Upper lobe of right lung (tissue), 1 donor: ENCODE measurements around the gene LHFPL3. TPM values are rescaled to one million over a fixed set of nuclear protein-coding genes. Genes with fewer than 3 reads are reported as not detected.

Experiments
- ATAC-seq: fragments of 200-7000 bp; cut with Tn5 transposase; one replicate; pipeline ENCODE4 v1.9.1; 2020; ENCODE audit warnings: mild to moderate bottlenecking, moderate library complexity
- DNase-seq: peaks from one replicate; pipeline ENCODE4 v3.0.0-alpha.2; 2020
- H3K27ac ChIP-seq: fragments of 200-600 bp; one replicate; pipeline ENCODE4 v1.8.0; 2022
- H3K27me3 ChIP-seq: fragments of 200-600 bp; one replicate; pipeline ENCODE4 v1.8.0; 2022; ENCODE audit warnings: mild to moderate bottlenecking
- H3K36me3 ChIP-seq: fragments of 200-600 bp; one replicate; pipeline ENCODE4 v1.8.0; 2022
- H3K4me1 ChIP-seq: fragments of 200-600 bp; one replicate; pipeline ENCODE4 v1.8.0; 2022
- H3K4me3 ChIP-seq: fragments of 200-600 bp; one replicate; pipeline ENCODE4 v1.8.0; 2022; ENCODE audit warnings: mild to moderate bottlenecking
- H3K9me3 ChIP-seq: fragments of 200-600 bp; one replicate; pipeline ENCODE4 v1.8.0; 2022
- intact Hi-C: fragments of 100-400 bp; cut with DNase I; formaldehyde crosslinking; loops from one replicate; pipeline ENCODE4 v1.11.0; 2022
- total RNA-seq: library from RNA; stranded (reverse); fragmentation: NEBNext Ultra II Directional; extraction: Animal tissue kit (Norgen Biotek cat#: 25700); gene quantifications from one replicate; pipeline ENCODE4 v1.2.1, GENCODE V29; 2021
- TF ChIP-seq, protein P1 (sequence below): fragments of 200-600 bp; IDR thresholded peaks from one replicate; pipeline ENCODE4 v1.8.0; 2022; ENCODE audit warnings: antibody characterized with exemption
- donor health status: DM: no; HTN: yes; CAD: no; lungs with severe emphysema.

Gene LHFPL3
- total RNA-seq, 1 donor from 2014 or later: not detected

DNA sequence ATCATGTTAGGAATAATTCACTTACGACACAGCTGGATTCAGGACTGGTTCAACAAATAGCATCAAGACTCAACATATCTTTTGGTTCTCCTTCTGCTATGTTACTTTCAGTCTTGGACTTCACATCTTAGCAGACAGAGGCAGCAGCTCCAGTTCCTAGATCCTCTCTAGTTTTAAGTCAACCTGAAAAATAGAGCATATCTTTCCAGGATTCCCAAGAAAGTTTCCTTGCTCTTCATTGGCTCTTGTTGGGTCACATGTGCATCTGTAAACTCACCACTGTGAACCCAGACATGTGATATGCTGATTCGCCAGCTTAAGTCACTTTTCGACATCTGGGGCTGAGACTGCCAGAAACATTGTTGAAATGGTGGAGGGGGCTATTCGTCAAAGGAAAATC, 475.5 kb downstream of the LHFPL3 start:
- TF ChIP-seq, protein P1, sequence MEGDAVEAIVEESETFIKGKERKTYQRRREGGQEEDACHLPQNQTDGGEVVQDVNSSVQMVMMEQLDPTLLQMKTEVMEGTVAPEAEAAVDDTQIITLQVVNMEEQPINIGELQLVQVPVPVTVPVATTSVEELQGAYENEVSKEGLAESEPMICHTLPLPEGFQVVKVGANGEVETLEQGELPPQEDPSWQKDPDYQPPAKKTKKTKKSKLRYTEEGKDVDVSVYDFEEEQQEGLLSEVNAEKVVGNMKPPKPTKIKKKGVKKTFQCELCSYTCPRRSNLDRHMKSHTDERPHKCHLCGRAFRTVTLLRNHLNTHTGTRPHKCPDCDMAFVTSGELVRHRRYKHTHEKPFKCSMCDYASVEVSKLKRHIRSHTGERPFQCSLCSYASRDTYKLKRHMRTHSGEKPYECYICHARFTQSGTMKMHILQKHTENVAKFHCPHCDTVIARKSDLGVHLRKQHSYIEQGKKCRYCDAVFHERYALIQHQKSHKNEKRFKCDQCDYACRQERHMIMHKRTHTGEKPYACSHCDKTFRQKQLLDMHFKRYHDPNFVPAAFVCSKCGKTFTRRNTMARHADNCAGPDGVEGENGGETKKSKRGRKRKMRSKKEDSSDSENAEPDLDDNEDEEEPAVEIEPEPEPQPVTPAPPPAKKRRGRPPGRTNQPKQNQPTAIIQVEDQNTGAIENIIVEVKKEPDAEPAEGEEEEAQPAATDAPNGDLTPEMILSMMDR: no peak
- H3K4me1 ChIP-seq: no peaks in the 10 kb centered on the region
- H3K4me3 ChIP-seq: no peak overlapping the region
- no peaks in the 10 kb centered on the region for H3K27me3 ChIP-seq
- no peaks in the 10 kb centered on the region for H3K36me3 ChIP-seq
- intact Hi-C loops: no loop called here
- ATAC-seq (no peak), DNase-seq (no peak)
- H3K27ac ChIP-seq: no peak overlapping the region
- no peaks in the 10 kb centered on the region for H3K9me3 ChIP-seq

DNA sequence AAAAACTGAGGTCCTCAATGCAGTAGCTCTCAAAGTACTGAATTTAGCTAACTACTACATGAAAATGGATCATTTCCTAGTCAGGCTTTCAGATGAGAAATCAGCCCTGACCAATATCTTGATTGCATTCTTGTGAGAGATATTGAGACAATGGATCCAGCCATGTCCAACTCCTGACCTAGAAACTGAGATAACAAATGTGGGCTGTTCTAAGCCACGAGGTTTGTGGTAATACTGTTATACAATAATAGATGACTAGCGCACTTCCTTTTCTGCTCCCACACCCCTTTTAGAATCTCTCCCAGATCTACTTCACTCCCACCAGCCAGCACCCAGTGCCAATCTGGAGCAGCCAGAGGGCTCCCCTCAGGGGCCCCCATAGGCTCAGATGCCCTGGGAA, 476.3 kb downstream of the LHFPL3 start:
- TF ChIP-seq, protein P1: no peak
- Histone ChIP-seq H3K27ac (no peak overlapping the region), H3K36me3 (no peaks in the 10 kb centered on the region), H3K4me3 (no peak overlapping the region), H3K9me3 (no peaks in the 10 kb centered on the region), H3K27me3 (no peaks in the 10 kb centered on the region), H3K4me1 (no peaks in the 10 kb centered on the region)
- no peak for DNase-seq
- intact Hi-C loops: no loop called here
- no peak for ATAC-seq

DNA sequence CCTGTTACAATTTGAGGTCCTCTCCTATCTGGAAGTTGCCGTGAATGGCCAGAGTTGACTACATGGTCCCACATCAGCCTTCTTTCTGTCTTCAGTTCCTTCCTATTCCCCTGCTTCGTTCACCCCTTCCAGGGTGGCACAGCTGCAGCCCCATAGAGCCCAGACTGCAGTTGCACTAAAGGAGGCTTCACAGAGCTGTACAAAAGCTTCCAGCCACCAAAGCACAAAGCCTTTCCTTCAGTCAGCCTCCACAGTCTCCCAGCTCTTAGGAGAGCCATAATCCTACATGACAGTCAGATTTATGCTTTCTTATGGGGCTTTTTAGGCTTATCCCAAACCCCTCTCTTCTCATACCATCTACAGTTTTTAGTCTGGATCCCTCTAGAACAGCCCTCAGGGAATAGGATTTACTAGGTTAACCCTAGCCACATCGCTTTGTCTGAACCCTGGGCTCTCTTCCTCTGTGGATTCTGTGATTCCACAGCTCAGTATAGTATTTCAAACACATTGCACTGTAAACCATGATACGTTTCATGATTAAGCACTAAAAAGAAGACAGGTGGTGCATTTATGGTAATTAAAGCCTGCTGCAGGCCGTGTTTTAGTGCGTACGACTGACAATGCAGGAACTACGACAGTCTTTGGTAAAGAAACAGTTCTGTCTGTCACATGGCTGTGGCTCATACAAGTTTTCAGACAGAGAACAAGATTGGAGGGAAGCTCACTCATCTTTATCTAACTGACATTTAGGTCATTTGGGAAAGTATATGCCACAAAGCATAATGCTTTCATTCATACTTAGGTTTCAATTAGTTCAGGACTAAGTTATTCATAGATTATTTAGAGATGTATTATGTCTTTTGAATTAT, 477.3 kb downstream of the LHFPL3 start:
- Histone ChIP-seq H3K4me3 (no peak overlapping the region), H3K9me3 (no peaks in the 10 kb centered on the region), H3K27me3 (no peaks in the 10 kb centered on the region), H3K4me1 (no peaks in the 10 kb centered on the region), H3K36me3 (no peaks in the 10 kb centered on the region), H3K27ac (no peak overlapping the region)
- ATAC-seq (no peak), DNase-seq (no peak)
- intact Hi-C loops: no loop called here
- TF ChIP-seq, protein P1: no peak

DNA sequence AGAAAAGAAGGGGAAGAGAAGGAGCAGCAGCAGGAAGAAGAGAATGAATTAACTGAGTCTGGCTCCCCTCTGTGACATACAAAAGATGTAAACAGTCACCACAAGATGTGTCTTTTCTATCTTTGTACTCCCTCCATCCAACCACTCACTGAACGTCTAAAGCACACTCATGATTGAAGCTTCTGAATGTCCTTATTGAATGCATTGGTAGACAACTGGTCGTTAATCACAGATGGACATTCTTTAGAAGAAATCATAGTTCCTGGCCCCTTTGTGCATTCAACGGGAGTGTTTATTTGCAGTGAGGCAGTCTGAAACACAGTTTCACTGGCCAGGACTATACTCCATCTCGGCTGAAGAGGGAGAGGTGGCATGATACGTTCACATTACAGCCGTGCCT, 479.3 kb downstream of the LHFPL3 start:
- DNase-seq (no peak), ATAC-seq (no peak)
- intact Hi-C loops: no loop called here

DNA sequence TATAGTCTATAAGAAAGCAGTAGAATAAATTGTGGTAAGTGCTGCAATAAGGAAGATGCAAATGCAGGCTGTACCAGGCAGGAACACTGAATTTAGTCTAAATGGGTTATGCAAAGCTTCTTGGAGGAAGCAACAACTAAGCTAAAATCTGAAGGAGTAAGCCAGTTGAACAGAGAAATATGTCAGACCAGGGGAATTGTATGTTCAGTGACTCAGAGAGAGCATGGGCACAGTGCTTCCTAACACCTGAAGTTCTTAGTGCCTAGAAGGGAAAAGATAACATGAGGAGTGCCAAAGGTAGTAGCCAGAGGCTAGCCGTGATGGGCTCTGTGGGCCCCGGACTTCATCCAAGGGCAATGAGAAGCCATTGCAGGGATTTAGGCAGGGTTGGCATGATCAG, 481.5 kb downstream of the LHFPL3 start:
- H3K27ac ChIP-seq: no peak overlapping the region
- DNase-seq (no peak), ATAC-seq (no peak)
- no peaks in the 10 kb centered on the region for H3K36me3 ChIP-seq
- no peaks in the 10 kb centered on the region for H3K9me3 ChIP-seq
- H3K4me3 ChIP-seq: no peak overlapping the region
- TF ChIP-seq, protein P1: no peak
- intact Hi-C loops: no loop called here
- no peaks in the 10 kb centered on the region for H3K27me3 ChIP-seq
- no peaks in the 10 kb centered on the region for H3K4me1 ChIP-seq

More for the DNA sequence above, 479.3 kb downstream of the LHFPL3 start:
- Histone ChIP-seq H3K9me3 (no peaks in the 10 kb centered on the region), H3K36me3 (no peaks in the 10 kb centered on the region), H3K27ac (no peak overlapping the region), H3K4me3 (no peak overlapping the region), H3K27me3 (no peaks in the 10 kb centered on the region), H3K4me1 (no peaks in the 10 kb centered on the region)
- TF ChIP-seq, protein P1: no peak
